ENCODE measurements around the gene PRDM16.

The PRDM16 gene

GRCh38 chr1:3315399-3316339, 246.7 kb downstream of the PRDM16 start:
- Histone ChIP-seq H3K9me3 (ENCODE audit: control insufficient read depth, insufficient read depth, low read depth, low read length) (no peaks in the 10 kb centered on the region), H3K36me3 (ENCODE audit: control insufficient read depth in 2 of 2, insufficient read depth in 1 of 2, low read length in 2 of 2) (no peaks in the 10 kb centered on the region), H3K4me3 (ENCODE audit: low read depth, low read length) (no peak overlapping the region), H3K27ac (ENCODE audit: extremely low read depth, low read depth, low read length) (no peak overlapping the region), H3K4me1 (ENCODE audit: control insufficient read depth, insufficient read depth, low read length) (peaks cover under 1% of the 10 kb centered on the region; the same call in 1 of the 2 replicates)
- POLR2A ChIA-PET, result no interaction called here
- CTCF ChIA-PET, result interaction anchor here (0.6 to 2.1 kb wide), 2 partner anchors 291 to 303 kb away, joined by 3 to 6 read pairs; no protein-coding TSS in a partner anchor
- TF ChIP-seq GLI4 (tag by site-specific recombination; IDR thresholded peaks at IDR 0.05) (no peak), ZNF148 (tag by site-specific recombination; IDR thresholded peaks at IDR 0.05; ENCODE audit: borderline replicate concordance) (no peak)

DNA sequence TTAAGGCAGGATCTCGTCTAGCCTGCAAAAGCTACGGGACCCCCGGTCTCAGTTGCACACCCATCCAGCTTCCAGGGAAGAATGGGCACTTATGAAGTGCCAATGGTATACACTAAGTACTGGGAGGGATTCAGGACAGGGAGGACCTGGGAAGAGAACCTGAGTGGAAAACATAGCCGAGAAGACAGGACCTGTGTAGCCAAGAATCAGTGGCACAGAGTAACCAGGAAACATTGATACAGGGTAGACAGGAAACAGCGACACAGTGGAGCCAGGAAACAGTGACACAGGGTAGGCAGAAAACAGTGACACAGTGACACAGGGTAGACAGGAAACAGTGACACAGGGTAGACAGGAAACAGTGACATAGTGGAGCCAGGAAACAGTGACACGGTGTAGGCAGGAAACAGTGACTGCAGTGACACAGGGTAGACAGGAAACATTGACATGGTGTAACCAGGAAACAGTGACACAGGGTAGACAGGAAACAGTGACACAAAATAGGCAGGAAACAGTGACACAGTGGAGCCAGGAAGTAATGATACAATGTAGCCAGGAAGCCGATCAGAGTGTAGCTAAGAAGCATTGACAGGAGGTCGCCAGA, 247.4 kb downstream of the PRDM16 start:
- CTCF ChIA-PET, result interaction anchor here (0.6 to 2.1 kb wide), 2 partner anchors 32 to 304 kb away, joined by 3 to 6 read pairs; no protein-coding TSS in a partner anchor

GRCh38 chr1:3317456-3317855, 248.5 kb downstream of the PRDM16 start:
- no peak overlapping the region for H3K27ac ChIP-seq (ENCODE audit: extremely low read depth, low read depth, low read length)
- ChIA-PET POLR2A (no interaction called here), CTCF (no interaction called here)
- H3K36me3 ChIP-seq (ENCODE audit: control insufficient read depth in 2 of 2, insufficient read depth in 1 of 2, low read length in 2 of 2), result no peaks in the 10 kb centered on the region
- no peaks in the 10 kb centered on the region for H3K9me3 ChIP-seq (ENCODE audit: control insufficient read depth, insufficient read depth, low read depth, low read length)
- H3K4me1 ChIP-seq (ENCODE audit: control insufficient read depth, insufficient read depth, low read length), result peaks cover 8% of the 10 kb centered on the region
- H3K4me3 ChIP-seq (ENCODE audit: low read depth, low read length), result no peak overlapping the region
- TF ChIP-seq ZNF157 (tag by site-specific recombination; IDR thresholded peaks at IDR 0.05) (no peak), ZNF600 (tag by site-specific recombination; IDR thresholded peaks at IDR 0.05) (peak; percentile 44; the same call in 1 of the 2 replicates), ZFHX2 (tag by site-specific recombination; conservative IDR thresholded peaks at IDR 0.05) (0 out of 2 replicates have a peak, but pooled peaks have one; percentile 16), ZNF121 (tag by site-specific recombination; IDR thresholded peaks at IDR 0.05) (no peak)

More for the DNA sequence above, 247.4 kb downstream of the PRDM16 start:
- Histone ChIP-seq H3K4me3 (ENCODE audit: low read depth, low read length) (no peak overlapping the region), H3K36me3 (ENCODE audit: control insufficient read depth in 2 of 2, insufficient read depth in 1 of 2, low read length in 2 of 2) (no peaks in the 10 kb centered on the region), H3K27ac (ENCODE audit: extremely low read depth, low read depth, low read length) (no peak overlapping the region), H3K4me1 (ENCODE audit: control insufficient read depth, insufficient read depth, low read length) (peaks cover 5% of the 10 kb centered on the region; the same call in 1 of the 2 replicates), H3K9me3 (ENCODE audit: control insufficient read depth, insufficient read depth, low read depth, low read length) (no peaks in the 10 kb centered on the region)
- POLR2A ChIA-PET, result no interaction called here
- no peak for TF ChIP-seq ZNF555 (tag by site-specific recombination; conservative IDR thresholded peaks at IDR 0.05)
- TF ChIP-seq, protein P1, sequence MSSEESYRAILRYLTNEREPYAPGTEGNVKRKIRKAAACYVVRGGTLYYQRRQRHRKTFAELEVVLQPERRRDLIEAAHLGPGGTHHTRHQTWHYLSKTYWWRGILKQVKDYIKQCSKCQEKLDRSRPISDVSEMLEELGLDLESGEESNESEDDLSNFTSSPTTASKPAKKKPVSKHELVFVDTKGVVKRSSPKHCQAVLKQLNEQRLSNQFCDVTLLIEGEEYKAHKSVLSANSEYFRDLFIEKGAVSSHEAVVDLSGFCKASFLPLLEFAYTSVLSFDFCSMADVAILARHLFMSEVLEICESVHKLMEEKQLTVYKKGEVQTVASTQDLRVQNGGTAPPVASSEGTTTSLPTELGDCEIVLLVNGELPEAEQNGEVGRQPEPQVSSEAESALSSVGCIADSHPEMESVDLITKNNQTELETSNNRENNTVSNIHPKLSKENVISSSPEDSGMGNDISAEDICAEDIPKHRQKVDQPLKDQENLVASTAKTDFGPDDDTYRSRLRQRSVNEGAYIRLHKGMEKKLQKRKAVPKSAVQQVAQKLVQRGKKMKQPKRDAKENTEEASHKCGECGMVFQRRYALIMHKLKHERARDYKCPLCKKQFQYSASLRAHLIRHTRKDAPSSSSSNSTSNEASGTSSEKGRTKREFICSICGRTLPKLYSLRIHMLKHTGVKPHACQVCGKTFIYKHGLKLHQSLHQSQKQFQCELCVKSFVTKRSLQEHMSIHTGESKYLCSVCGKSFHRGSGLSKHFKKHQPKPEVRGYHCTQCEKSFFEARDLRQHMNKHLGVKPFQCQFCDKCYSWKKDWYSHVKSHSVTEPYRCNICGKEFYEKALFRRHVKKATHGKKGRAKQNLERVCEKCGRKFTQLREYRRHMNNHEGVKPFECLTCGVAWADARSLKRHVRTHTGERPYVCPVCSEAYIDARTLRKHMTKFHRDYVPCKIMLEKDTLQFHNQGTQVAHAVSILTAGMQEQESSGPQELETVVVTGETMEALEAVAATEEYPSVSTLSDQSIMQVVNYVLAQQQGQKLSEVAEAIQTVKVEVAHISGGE (tag by site-specific recombination; conservative IDR thresholded peaks at IDR 0.05; ENCODE audit: low read depth), result peak; percentile 26; the same call in 1 of the 2 replicates
- no peak for TF ChIP-seq ZNF600 (tag by site-specific recombination; IDR thresholded peaks at IDR 0.05)
- TF ChIP-seq ZNF155 (tag by site-specific recombination; IDR thresholded peaks at IDR 0.05), result no peak
